GM12878 (cell line): ENCODE data around the gene C11orf42. TPM values are rescaled to one million over a fixed set of nuclear protein-coding genes. Genes with fewer than 3 reads are reported as not detected.

Source experiments
- ATAC-seq: fragments of 200-7000 bp; cut with Tn5 transposase; 3 replicates; pipeline ENCODE4 v1.9.1; 2020; ENCODE audit warnings: mild to moderate bottlenecking, moderate library complexity
- BruUV-seq: library from RNA; stranded (reverse); fragments of 400-500 nt; replicated peaks from 2 replicates; lab custom pipeline; 2021; lab: Mats Ljungman, UMichigan
- CTCF ChIA-PET: fragments of 300-600 bp; sonication (Branson Sonifier 250); formaldehyde crosslinking; extraction: SDS; loops from one replicate; lab custom pipeline; 2021; ENCODE audit warnings: inconsistent platforms; lab: Yijun Ruan, JAX
- POLR2A ChIA-PET: fragments of 350-600 bp; formaldehyde crosslinking; extraction: SDS; loops from one replicate; lab custom pipeline; 2021; ENCODE audit warnings: inconsistent platforms; lab: Charles Lee
- RAD21 ChIA-PET: fragments of 300-600 bp; sonication (Branson Sonifier 250); formaldehyde crosslinking; loops from one replicate; lab custom pipeline; 2023; ENCODE audit warnings: antibody characterized with exemption; ENCODE audit not compliant: unreplicated experiment; lab: Charles Lee
- SMC1A ChIA-PET: fragments of 300-600 bp; sonication (Branson Sonifier 250); formaldehyde crosslinking; loops from one replicate; lab custom pipeline; 2023; ENCODE audit not compliant: unreplicated experiment, uncharacterized antibody; lab: Charles Lee
- DNase-seq: peaks from one replicate; pipeline ENCODE4 v3.0.0-alpha.2; 2011; ENCODE audit warnings: low read depth, low spot score
- FAIRE-seq: peaks from 3 replicates; lab custom pipeline; 2011; peaks lifted over from hg19 to GRCh38; lab: Jason Lieb, UNC
- H2AFZ ChIP-seq: 2 replicates; pipeline ENCODE4 v1.6.0; 2011; ENCODE audit warnings: low read depth, low read length, control low read depth; ENCODE audit not compliant: control insufficient read depth
- H3K27ac ChIP-seq: 2 replicates; pipeline ENCODE4 v1.5.1; 2011; ENCODE audit warnings: control low read depth; ENCODE audit not compliant: control insufficient read depth, insufficient read depth
- H3K27me3 ChIP-seq, 2 experiments: replicated peaks in 1 of 2; 2 replicates each; pipeline versions ENCODE4 v1.6.0 to v1.6.1; 2011; ENCODE audit warnings: low read length in 1 of 2; ENCODE audit not compliant: control insufficient read depth in 2 of 2, insufficient read depth in 2 of 2
- H3K36me3 ChIP-seq, 2 experiments: 2 replicates each; pipeline ENCODE4 v1.5.1; 2011; ENCODE audit warnings: low read length in 1 of 2; ENCODE audit not compliant: control insufficient read depth in 2 of 2, insufficient read depth in 2 of 2
- H3K4me1 ChIP-seq: 2 replicates; pipeline ENCODE4 v1.6.1; 2011; ENCODE audit warnings: mild to moderate bottlenecking, low read length, moderate library complexity, mixed read lengths; ENCODE audit not compliant: control insufficient read depth, insufficient read depth
- H3K4me2 ChIP-seq: 2 replicates; pipeline ENCODE4 v1.6.0; 2011; ENCODE audit warnings: control low read depth; ENCODE audit not compliant: control insufficient read depth, insufficient read depth
- H3K4me3 ChIP-seq: fragments of 200-600 bp; sonication (generic); 2 replicates; pipeline ENCODE4 v1.5.1; 2016
- H3K79me2 ChIP-seq: 2 replicates; pipeline ENCODE4 v1.6.0; 2011; ENCODE audit warnings: low read length; ENCODE audit not compliant: control insufficient read depth, insufficient read depth
- H3K9ac ChIP-seq: 2 replicates; pipeline ENCODE4 v1.8.0; 2011; ENCODE audit warnings: low read length, control low read depth, mixed read lengths; ENCODE audit not compliant: control insufficient read depth, insufficient read depth
- H3K9me3 ChIP-seq: replicated peaks from 3 replicates; pipeline ENCODE4 v1.5.1; 2011; ENCODE audit warnings: mild to moderate bottlenecking, low read length; ENCODE audit not compliant: control insufficient read depth, insufficient read depth
- H4K20me1 ChIP-seq: 2 replicates; pipeline ENCODE4 v1.6.0; 2011; ENCODE audit not compliant: control insufficient read depth, insufficient read depth
- E2F4 ChIP-seq: IDR thresholded peaks from 2 replicates; pipeline ENCODE4 v1.6.1; 2012; ENCODE audit warnings: low read depth, low read length, improper control_type of control experiment
- ESRRA ChIP-seq: IDR thresholded peaks from 2 replicates; pipeline ENCODE4 v1.6.1; 2012; ENCODE audit warnings: mild to moderate bottlenecking, low read length, improper control_type of control experiment
- MLLT1 ChIP-seq: fragments of 450-650 bp; IDR thresholded peaks from 2 replicates; pipeline ENCODE4 v1.6.1; 2016; ENCODE audit warnings: mild to moderate bottlenecking
- NR2F1 ChIP-seq: fragments of 450-650 bp; conservative IDR thresholded peaks from 2 replicates; pipeline ENCODE4 v1.6.1; 2017; ENCODE audit warnings: mild to moderate bottlenecking
- PKNOX1 ChIP-seq: fragments of 450-650 bp; IDR thresholded peaks from 2 replicates; pipeline ENCODE4 v1.6.1; 2016; ENCODE audit warnings: mild to moderate bottlenecking
- RAD51 ChIP-seq: fragments of 450-650 bp; IDR thresholded peaks from 2 replicates; pipeline ENCODE4 v1.6.1; 2016; ENCODE audit warnings: moderate library complexity, mild to moderate bottlenecking, inconsistent platforms
- RELB ChIP-seq: fragments of 450-650 bp; IDR thresholded peaks from 2 replicates; pipeline ENCODE4 v1.6.1; 2017; ENCODE audit warnings: low read depth, mild to moderate bottlenecking, moderate library complexity
- SMAD1 ChIP-seq: fragments of 450-650 bp; IDR thresholded peaks from 2 replicates; pipeline ENCODE4 v1.6.1; 2018; ENCODE audit warnings: mild to moderate bottlenecking, low read depth; ENCODE audit not compliant: partially characterized antibody
- TCF12 ChIP-seq: IDR thresholded peaks from 2 replicates; pipeline ENCODE4 v1.6.1; 2011; ENCODE audit warnings: low read depth, mild to moderate bottlenecking, low read length
- USF2 ChIP-seq: IDR thresholded peaks from 2 replicates; pipeline ENCODE4 v1.6.1; 2011; ENCODE audit warnings: low read depth, low read length, improper control_type of control experiment, borderline replicate concordance
- ZBTB33 ChIP-seq: fragments of 450-650 bp; IDR thresholded peaks from 2 replicates; pipeline ENCODE4 v1.6.1; 2017; ENCODE audit warnings: mild to moderate bottlenecking
- ZNF24 ChIP-seq: fragments of 450-650 bp; IDR thresholded peaks from 2 replicates; pipeline ENCODE4 v1.6.1; 2017; ENCODE audit warnings: antibody characterized with exemption, mild to moderate bottlenecking
- ZNF274 ChIP-seq: IDR thresholded peaks from one replicate; pipeline ENCODE4 v1.8.0; 2011; ENCODE audit not compliant: insufficient read length, insufficient read depth
- WGBS: methylation state at CpG from one replicate; pipeline ENCODE4 v1.1.6; 2016; ENCODE audit warnings: low lambda C conversion rate; ENCODE audit not compliant: insufficient replicate concordance, insufficient coverage; ENCODE audit errors: missing lambda C conversion rate; 5-methylcytosine and 5-hydroxymethylcytosine counted together
- in situ Hi-C: fragments of 300-500 bp; cut with MboI; formaldehyde crosslinking; loops from 9 replicates; pipeline ENCODE4 v1.14.3; 2018; ENCODE audit warnings: mixed read lengths
- intact Hi-C: fragments of 100-400 bp; cut with micrococcal nuclease; formaldehyde crosslinking; loops from one replicate; pipeline ENCODE4 v1.14.2; 2022; ENCODE audit not compliant: unreplicated experiment
- polyA plus RNA-seq, 11 experiments: library from polyadenylated mRNA; depleted of rRNA in 4 of 11; unstranded in 6 of 11; stranded (reverse) in 5 of 11; fragments of >200 nt; fragmentation: Nextera tagmentation in 4 of 11; fragmentation: Illumina TruSeq in 1 of 11; extraction: Ambion mirVana in 4 of 11; extraction: Trizol in 1 of 11; gene quantifications; 1 replicate in 1 of 11; 2 replicates in 10 of 11; pipeline versions ENCODE4 v1.2.1 to v1.2.3, GENCODE V29; 2011 to 2016; ENCODE audit warnings: inconsistent platforms in 2 of 11, missing spikeins in 2 of 11, low read depth in 1 of 11
- total RNA-seq, 4 experiments: library from RNA; depleted of rRNA in 3 of 4; stranded (reverse); fragments of >200 nt in 3 of 4; fragmentation: Illumina TruSeq in 1 of 4; extraction: Trizol in 1 of 4; gene quantifications; 2 replicates each; pipeline versions ENCODE4 v1.2.1 to v1.2.3, GENCODE V29; 2013 to 2021

C11orf42 gene
- total and polyA plus RNA-seq, 10 of the 15 experiments (the other 5 are each of a cell fraction or from before 2014, with no cell fraction given): 0.19 TPM; not detected in 9

GRCh38 chr11:6199174-6199810 is 6.1 kb upstream of the C11orf42 start, which contains the start of gene OR52W1 (continued):
- TF ChIP-seq E2F4 (no peak), NR2F1 (no peak)

- no peak overlapping the region for H3K4me2 ChIP-seq
- H3K9me3 ChIP-seq: no peaks in the 10 kb centered on the region
- in situ Hi-C loops (no loop called here), intact Hi-C loops (no loop called here)
- H3K79me2 ChIP-seq: no peaks in the 10 kb centered on the region
- ATAC-seq (peak; percentile 63), DNase-seq (no peak), FAIRE-seq (no peak)
- H3K27ac ChIP-seq: no peak overlapping the region
- SMC1A ChIA-PET: interaction anchor here (0.9 kb wide), 1 partner anchor 50 kb away, joined by 3 read pairs; no protein-coding TSS in a partner anchor
- H4K20me1 ChIP-seq: no peaks in the 10 kb centered on the region
- POLR2A ChIA-PET: no interaction called here
- RAD21 ChIA-PET: interaction anchor here (1.1 kb wide), 1 partner anchor 28 kb away, joined by 4 read pairs; no protein-coding TSS in a partner anchor
- no TSS peak for BruUV-seq
- CTCF ChIA-PET: no interaction called here
- H3K36me3 ChIP-seq: no peaks in the 10 kb centered on the region
- 89% methylated on average over 4 of the region's 4 CpGs for WGBS
- no peak overlapping the region for H3K4me3 ChIP-seq
- H3K4me1 ChIP-seq: peaks cover 9% of the 10 kb centered on the region
- no peaks in the 10 kb centered on the region for H3K27me3 ChIP-seq
- H3K9ac ChIP-seq: no peak overlapping the region
- no peak overlapping the region for H2AFZ ChIP-seq
- TF ChIP-seq ZNF24 (peak; percentile 57; the same call in 1 of the 2 replicates), MLLT1 (no peak), ZNF274 (no peak), TCF12 (no peak), ESRRA (no peak), RELB (no peak), USF2 (no peak), PKNOX1 (peak; percentile 34; the same call in 1 of the 2 replicates), ZBTB33 (no peak), RAD51 (peak; percentile 23; the same call in 1 of the 2 replicates), SMAD1 (no peak)
Observed at GRCh38 chr11:6200975-6201374, 4.4 kb upstream of the C11orf42 start.
